Erythroblast (primary cell): Measurements from ENCODE around the gene GABBR1.

Source experiments
- DNase-seq, 2 experiments: peaks; one replicate each; lab custom pipeline; 2025; lab: John Stamatoyannopoulos, UW
- GATA1 ChIP-seq: IDR thresholded peaks from 2 replicates; pipeline ENCODE4 v1.6.1; 2011; ENCODE audit warnings: low read depth, mild to moderate bottlenecking, control low read depth, low read length, moderate library complexity
- POLR2A ChIP-seq: IDR thresholded peaks from 2 replicates; pipeline ENCODE4 v1.6.1; 2011; ENCODE audit warnings: mild to moderate bottlenecking, low read length

Gene GABBR1

DNA sequence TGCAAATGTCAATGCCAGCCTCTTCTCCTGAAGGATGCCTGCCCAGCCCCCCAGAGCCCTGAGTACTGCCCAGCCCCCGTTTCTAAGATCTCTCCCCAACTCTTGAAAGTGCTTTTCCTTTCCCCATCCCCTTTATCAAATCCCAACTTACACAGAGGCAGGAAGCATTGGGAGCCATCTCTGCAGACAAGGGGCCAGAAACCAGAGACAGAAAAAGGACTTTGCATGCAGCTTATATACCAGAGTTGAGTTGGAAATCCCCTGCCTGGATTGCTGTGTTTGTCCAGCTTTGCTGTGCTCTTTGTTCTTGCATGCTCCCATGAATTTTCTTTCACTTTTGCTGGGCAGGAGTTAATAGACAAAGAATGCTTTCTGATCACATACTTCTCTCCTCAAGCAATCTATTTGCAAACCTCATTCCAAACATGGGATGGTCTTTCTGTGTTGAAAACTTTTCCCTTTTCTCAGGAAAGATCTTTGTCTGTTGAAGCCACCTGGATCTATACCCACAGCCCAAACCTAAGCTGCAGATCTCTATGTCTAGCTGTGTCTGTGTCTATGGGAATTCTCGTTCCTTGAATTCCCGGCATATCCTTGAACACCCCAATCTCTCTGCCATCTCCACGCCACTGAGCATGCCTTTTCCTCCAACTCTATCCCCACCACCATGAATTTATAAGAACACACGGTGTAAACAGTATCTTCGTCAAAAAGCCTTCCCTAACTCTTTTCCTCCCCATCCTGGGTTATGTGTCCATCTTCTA lies 73.3 kb downstream of the GABBR1 start, which contains the start of gene UBD:
TSS of gene UBD (minus strand) at position 209 of the 764 bp plus-strand sequence. CDS start at position 178, 31 bp downstream.
- no peak for TF ChIP-seq GATA1
- no peak for DNase-seq

DNA sequence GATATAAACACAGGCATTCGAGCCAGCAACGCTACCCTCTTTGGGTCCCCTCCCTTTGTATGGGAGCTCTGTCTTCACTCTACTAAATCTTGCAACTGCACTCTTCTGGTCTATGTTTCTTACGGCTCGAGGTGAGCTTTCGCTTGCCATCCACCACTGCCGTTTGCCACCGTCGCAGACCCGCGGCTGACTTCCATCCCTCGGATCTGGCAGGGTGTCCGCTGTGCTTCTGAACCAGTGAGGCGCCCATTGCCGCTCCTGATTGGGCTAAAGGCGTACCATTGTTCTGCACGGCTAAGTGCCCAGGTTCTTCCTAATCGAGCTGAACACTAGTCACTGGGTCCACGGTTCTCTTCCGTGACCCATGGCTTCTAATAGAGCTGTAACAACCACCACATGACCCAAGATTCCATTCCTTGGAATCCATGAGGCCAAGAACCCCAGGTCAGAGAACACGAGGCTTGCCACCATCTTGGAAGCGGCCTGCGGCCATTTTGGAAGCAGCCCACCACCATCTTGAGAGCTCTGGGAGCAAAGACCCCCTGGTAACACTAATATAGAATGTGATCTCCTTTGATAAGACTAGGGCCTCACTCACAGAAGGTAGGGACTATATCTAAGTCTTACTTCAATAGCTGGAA lies 74.4 kb downstream of the GABBR1 start:
- DNase-seq, result no peak
- TF ChIP-seq POLR2A, result no peak
- TF ChIP-seq GATA1, result no peak

DNA sequence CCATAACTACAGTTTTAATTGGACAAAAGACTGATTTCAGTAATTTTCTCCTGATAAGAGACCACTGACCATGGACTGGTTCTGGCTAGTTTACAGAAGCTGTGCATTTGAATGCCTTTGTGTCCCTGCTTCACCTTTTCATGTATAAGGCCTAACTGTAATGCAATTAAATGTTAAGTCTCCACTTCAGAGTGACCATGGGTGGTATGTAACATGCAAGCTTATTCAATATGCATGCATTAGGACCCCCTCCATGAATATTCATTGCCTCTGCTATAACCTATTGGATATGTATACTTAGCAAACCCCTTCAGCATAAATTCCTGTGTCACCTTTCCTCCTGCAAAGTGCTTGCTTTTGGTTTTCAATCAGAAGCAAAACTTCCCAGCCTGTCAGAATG lies 75.7 kb downstream of the GABBR1 start:
- no peak for DNase-seq

DNA sequence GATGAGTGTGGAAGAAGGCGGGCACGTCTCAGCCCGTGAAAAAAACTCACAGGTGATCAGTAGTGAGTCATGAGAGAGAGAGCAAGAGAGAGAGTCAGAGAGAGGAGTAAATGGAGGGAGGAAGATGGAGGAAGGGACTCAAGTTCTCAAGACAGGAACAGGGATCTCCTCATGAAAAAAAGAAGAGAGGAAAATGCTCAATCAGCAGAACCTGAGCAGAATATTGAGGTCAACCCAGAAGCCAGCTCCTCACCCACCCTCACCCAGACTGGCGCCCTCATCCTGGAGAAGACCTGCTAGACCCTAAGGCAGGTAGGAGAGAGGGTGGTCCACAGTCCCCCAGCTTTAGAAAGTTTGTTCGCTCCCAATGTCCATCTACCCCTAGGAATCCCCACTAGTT lies 78.2 kb downstream of the GABBR1 start:
- no peak for DNase-seq
- no peak for TF ChIP-seq POLR2A
- TF ChIP-seq GATA1, result no peak

More for the DNA sequence above, 75.7 kb downstream of the GABBR1 start:
- TF ChIP-seq GATA1, result no peak
- TF ChIP-seq POLR2A, result no peak

DNA sequence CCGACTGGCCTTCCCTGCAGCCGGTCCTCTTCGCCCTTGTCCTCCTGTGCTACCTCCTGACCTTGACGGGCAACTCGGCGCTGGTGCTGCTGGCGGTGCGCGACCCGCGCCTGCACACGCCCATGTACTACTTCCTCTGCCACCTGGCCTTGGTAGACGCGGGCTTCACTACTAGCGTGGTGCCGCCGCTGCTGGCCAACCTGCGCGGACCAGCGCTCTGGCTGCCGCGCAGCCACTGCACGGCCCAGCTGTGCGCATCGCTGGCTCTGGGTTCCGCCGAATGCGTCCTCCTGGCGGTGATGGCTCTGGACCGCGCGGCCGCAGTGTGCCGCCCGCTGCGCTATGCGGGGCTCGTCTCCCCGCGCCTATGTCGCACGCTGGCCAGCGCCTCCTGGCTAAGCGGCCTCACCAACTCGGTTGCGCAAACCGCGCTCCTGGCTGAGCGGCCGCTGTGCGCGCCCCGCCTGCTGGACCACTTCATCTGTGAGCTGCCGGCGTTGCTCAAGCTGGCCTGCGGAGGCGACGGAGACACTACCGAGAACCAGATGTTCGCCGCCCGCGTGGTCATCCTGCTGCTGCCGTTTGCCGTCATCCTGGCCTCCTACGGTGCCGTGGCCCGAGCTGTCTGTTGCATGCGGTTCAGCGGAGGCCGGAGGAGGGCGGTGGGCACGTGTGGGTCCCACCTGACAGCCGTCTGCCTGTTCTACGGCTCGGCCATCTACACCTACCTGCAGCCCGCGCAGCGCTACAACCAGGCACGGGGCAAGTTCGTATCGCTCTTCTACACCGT lies 79.5 kb downstream of the GABBR1 start:
- peak; percentile 45 to 59 for DNase-seq
- no peak for TF ChIP-seq GATA1
- no peak for TF ChIP-seq POLR2A

DNA sequence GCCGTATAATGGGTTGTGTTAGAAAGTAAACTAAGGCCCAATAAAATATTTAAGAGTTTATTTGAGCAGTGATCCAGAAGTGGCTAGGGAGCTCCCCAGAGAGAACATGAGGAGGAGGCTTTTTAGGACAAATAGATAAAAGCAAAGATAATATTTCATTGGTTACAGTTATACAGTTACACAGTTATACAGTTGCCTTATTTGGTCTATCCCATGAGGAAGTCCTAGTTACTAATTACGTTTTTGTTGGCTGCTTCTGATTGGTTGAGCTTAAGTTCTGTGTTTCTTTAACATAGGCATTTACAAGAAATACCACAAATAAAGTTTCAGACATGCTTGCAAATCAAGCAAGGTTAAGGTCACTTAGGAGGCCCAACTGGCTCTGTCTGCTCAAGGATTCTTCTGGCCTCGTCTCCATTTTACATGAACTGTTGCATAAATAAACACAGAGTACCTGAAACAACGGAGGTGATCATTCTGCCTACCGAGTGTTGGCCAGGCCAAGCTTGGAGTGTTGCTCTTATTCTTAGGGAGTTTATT lies 80.4 kb downstream of the GABBR1 start:
- TF ChIP-seq GATA1 (no peak), POLR2A (no peak)
- peak; percentile 62 to 66 for DNase-seq

DNA sequence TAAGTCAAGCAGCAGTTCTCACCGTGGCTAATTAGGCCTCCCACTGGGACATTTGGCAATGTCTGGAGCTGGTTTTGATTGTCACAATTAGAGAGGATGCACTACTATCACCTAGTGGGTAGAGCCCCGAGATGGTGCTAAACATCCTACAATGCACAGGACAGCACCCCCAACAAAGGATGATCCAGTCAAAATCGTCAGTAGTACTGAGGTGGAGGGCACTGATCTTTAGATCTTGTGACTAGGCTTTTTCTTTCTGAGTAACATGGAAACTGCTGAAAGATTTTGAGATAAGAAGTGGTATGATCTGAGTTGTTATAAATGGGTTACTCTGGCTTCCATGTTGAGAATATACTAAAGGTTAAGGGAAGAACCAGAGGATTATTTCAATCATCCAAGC lies 85.4 kb downstream of the GABBR1 start:
- TF ChIP-seq POLR2A (no peak), GATA1 (no peak)
- DNase-seq, result no peak

DNA sequence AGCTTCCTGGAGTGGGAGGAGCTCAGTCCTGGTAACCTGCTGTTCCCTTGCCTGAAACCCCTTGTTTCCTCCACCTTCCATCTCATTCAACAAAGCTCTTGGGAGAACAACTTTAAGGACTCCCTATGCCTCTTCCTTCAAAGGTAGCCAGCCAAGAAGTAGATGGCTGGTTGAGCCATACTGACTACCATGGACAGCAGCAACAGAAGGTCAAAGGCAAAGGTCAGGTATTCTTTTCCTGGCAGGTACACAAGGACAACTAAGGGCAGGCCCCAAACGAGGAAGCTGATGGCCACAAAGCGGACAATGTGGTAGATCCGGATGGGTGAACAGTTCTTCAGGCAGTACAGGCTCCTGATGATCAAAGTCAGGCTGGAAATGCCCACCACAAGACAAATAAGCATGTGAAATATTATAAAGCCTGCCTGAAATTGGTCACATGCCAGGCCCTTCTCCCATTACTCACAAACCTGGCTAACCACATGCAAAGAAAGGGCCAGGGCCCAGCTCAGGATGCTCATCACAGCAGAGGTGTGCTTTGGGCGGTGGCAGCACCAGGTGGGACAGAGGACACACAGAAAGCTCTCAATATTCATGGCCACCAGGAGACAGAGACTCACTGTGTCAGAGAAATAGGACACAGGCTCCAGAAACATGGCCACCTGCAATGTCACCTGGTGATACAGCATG lies 95.1 kb downstream of the GABBR1 start:
- TF ChIP-seq GATA1 (no peak), POLR2A (no peak)
- no peak for DNase-seq

DNA sequence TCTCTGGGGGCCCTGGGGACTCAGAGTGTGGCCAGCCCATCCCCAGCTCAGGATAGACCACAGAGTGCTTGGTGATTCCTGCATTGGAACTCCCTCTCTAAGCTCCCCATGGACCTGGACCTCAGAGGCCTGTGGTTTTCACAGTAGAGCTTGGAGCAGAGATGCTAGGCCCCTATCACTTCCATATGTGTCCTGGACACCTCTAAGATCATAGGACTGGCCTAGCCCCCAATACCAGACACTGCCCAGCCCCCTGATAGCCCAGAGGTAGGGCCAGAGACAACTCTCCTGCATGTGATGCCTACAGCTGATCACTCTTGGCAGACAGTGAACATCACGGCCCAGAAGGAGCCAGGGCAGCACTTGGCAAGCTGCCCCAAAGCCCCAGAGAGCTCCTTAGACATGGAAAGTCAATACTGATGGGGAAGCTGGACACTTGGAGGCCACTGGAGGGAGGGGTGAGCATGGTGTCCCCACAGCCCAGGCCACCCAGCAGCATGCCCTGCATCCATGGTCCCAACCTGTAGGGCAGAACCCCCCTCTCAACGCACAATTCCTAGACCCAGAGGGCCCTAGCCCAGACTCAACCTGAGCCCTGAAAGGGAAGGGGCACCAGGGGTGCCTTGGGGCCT lies 100.5 kb downstream of the GABBR1 start:
- no peak for TF ChIP-seq POLR2A

DNA sequence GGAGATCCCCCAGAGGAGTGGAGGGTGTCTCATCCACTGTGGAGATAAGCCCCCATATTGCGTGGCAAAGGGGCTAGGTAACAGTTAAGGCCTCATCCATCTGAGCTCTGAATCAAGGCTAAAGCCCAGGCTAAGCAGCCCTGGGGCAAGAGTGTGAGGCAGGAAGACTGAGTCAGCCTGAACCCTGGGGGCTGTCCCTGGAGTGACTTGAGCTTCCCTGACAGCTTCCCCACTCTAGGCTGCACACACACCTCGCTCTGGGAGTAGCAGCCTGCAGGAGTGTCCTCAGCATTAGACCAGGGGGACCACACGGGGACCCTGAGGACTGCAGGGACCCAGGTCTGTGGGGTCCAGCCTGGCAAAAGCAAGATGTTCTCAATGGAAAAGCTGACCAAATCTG lies 101.3 kb downstream of the GABBR1 start:
- no peak for DNase-seq
- TF ChIP-seq GATA1 (no peak), POLR2A (no peak)

More for the DNA sequence above, 100.5 kb downstream of the GABBR1 start:
- no peak for DNase-seq

DNA sequence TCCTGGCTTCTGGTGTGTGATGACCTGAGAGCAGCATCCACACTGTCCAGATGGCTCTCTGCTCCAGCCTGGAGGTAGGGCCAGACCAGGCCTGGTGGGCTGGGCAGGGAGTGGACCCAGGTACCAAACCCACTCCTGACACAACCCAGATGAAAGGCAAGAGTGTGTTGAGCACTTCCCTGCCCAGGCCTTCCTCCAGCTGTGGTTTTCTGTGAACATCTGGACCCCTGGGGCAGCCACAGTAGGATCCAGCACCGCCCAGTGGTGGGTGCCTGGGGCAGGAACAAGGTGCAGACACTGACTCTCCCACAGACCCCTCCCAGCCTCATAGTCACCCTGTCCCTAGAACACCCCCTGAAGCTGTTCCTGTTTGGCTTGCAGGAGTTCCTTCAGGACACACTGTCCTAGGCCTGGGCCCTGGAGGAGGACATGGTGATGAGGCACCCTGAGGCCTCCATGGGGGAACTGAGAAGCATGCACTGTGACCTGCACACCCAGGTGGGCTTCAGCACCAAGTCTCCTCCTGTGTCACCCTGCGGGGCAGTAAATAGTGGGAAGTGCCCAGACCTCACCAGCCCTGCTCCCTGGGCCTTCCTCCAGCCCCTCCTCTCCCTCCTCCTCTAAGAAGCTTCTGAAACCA lies 102.2 kb downstream of the GABBR1 start:
- no peak for DNase-seq
- no peak for TF ChIP-seq POLR2A
- TF ChIP-seq GATA1, result no peak

DNA sequence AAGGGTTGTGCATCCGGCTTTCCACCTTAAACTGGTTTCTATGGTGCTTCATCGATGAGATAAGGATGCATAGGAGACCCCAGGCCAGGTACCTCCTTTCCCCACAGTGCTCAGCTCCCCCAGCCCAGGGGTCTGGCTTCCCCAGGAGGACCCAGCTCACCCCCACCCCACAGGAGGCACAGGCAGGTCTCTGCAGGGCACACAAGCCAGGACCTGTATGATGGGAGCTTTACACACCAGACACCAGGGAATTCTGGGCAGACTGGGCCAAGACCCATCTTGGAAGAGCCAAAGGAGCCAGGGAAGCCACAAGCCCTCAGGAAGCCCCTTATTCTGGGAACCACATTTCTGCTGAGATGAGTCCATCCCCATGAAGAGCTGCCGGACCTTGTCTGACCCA lies 103.0 kb downstream of the GABBR1 start:
- no peak for DNase-seq
- TF ChIP-seq GATA1 (no peak), POLR2A (no peak)

DNA sequence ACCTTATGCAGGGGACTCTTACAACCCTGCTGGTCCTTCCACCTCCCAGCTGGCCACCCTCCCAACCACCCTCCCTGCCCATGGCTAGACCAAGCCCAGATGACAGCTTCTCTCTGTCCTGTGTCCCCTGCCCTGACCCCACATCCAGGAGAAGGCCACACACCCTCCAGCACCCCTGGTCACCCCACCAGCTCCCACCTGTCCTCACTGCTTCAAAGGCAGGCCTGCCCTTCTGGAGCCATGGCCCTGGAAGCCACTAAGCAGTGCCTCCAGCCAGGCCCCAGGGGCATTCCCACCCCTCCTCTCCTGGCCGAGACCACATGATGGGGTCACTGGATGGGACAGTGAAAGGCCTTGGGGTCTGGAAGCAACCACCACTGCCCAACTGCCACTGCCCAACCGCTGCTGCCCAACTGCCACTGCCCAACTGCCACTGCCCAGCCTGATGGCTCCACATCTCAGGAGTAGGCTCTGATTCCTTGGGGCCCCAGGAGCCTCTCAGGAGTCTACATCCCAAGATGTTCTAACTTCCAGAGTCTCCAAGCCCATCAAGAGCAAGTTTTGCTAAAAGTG lies 103.9 kb downstream of the GABBR1 start:
- no peak for TF ChIP-seq GATA1
- no peak for TF ChIP-seq POLR2A
- DNase-seq, result no peak
